ENCODE measurements around the gene MACROD2.

Gene MACROD2

GRCh38 chr20:14342918-14343317, 347.6 kb downstream of the MACROD2 start:
- DNase-seq = no peak

GRCh38 chr20:14343491-14344065, 348.3 kb downstream of the MACROD2 start:
- no peak for DNase-seq

DNA sequence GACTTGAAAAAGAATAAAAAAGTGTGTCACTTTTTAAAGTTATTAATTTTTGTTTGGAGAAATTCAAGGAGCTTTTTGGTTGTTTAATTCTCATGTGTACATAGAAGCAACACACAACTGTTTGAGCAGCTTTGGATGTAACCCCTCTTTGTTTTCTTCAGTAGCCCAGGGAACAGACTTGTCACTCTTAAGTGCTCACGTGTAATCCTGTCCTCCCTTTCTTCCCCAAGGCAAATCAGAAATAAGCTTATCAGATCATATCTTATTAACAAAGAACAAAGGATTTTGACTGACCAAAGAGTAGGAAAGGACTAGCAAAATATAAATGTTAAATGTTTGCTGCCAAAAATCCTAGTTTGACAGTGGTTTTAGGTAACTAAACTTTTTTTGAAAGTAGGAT, 349.4 kb downstream of the MACROD2 start:
- no peak for DNase-seq

- DNase-seq = no peak
Observed at GRCh38 chr20:14355791-14356190, 360.5 kb downstream of the MACROD2 start.

GRCh38 chr20:14360416-14360815, 365.1 kb downstream of the MACROD2 start:
- no peak for DNase-seq

DNA sequence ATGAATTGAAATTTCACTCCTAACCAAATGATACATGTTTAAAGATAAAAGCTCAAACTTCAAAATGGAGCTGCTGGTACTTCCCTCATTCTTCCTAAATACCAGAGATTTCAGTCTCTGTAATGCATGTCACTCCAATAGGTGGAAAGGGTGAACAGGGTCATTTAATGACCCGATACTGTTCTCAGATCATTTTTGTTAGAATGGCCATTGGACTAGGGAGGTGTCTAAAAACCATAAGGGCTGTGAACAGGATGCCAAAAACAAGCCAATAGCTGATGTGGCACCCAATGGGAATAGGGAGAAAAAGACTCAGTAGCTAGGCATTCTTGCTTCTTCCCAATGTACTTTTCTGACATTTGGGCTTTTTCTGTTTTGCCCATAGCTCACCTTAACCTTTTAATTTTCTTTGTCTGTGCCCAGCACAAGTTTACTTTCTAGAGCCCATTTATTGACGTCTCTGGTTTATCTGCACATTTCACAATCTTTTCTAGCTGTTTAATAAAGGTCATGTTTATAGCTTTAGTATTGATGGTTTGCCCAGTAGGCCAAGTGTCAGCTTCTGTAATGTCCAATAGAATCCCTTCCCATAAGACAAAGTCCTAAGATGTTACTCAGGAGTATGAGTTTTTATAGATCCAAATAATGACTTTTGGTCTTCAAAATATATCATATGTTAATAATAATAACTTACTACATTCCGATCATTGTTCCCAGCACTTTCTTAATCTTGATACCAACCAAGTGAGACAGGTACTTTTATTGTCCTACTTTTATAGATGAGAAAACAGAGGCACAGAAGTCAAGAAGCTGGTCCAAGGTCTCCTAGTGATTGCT, 366.4 kb downstream of the MACROD2 start:
- no peak for DNase-seq

- no peak for DNase-seq
Observed at GRCh38 chr20:14374196-14374595, 378.9 kb downstream of the MACROD2 start.

GRCh38 chr20:14375416-14375985, 380.2 kb downstream of the MACROD2 start:
- no peak for DNase-seq

DNA sequence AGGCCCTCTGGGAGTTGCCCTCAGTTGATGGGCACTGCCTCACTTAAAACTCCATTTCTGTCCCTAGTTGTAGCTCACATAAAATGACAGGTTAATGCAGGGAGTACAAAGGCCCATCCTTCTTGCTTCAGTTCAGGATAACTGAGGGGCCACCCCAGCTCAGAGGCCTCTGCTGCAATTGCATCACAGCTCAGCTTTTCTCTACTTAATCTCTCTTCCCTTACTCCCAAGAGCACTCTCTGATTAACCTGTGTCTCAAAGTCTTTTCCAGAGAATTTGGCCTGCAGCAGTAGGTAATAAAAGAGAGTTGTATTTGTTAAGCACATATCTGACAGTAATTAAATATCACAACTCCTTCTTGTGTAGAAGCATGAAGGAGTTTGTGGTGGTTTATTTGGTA, 383.0 kb downstream of the MACROD2 start:
- DNase-seq = no peak

DNA sequence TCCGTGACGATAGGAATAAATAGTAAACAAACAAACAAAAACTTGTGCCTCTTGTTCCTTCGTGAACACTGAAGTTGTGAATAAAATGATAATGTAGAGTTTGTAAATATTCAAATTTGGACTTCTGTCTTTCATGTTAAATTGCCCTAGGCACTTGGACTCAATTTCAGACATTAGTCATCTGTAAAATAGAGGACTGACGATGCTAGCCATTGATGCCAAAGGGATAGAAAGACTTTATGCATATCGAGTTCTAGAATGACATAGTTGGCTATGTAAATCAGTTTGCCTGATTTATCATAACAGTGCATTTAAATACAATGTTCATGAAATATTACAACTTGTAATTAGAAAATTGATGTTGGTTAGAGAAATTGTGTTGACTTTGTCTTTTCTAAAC, 388.0 kb downstream of the MACROD2 start:
- DNase-seq = no peak

GRCh38 chr20:14384416-14385175, 389.3 kb downstream of the MACROD2 start:
- DNase-seq = no peak

DNA sequence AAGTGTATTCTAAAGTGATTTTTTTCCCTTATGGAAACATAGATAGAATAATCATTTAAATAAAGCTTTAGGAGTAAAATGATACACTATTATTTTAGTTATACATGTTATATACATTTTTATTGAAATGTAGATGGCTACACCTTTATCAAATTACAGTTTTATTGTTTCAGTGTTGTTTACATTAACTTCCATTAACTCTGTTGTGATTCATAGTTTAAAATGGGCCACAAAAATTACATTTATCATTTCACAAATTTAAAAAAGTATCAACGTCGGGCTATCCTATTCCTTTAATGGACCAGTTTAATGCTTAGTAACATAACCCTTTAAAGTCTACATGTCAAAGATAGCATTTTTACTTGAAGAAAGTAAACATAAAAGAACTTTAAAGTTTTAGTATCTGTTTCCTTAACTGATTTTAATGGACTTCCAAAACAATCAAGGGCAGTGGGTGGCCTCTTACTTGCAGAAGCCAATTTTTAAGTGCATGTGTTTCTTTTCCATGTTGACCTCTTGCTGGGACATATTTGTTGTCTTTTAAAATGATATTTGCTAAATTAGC, 389.9 kb downstream of the MACROD2 start:
- DNase-seq = no peak

DNA sequence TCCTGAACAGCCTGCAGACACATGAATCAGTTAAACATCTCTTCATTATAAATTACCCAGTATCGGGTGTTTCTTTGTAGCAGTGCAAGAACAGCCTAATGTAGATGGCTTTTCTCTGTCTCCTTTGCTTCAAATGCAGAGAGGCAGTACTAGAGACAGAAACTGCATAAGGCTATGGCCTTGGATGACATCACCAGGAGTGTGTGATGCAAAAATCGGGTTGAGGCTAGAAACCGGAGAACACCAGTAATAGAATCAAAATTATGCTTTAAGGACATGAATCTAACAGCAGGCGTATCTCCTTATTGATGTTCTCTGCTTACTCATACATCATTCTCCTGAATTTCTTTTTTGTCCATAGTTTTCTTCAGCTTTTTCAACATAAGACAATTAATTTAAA, 391.4 kb downstream of the MACROD2 start:
- DNase-seq = no peak

DNA sequence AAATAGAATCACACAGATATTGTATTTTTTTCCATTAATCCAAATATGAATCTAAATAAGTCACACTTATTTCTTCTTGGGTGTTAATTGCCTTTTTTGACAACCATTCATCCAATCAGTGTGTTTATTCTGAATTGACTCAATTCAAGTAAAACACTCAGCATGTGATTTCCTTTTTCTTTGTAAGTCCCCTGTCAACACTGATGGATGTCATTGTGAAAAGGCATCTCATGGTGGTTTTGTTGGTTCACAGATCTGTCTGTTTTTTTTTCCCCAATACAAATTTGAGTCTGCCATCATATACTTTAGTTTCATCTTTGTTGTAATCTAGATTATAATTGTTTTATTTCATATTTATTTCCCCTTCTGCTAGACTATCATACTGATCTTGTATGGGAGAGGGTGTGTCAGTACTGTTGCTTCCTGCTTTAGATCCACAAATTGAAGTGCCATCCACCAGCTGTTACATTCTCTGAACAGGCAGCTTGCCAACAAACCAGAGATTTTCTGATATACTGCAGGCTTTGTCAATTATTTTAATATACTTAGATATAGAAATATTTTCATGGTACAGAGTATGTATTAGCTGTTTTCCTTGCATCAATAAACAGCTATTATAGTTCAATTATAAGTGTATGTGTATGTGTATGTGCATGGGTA, 406.3 kb downstream of the MACROD2 start:
- DNase-seq = no peak

- DNase-seq = no peak
Observed at GRCh38 chr20:14404515-14404914, 409.2 kb downstream of the MACROD2 start.

GRCh38 chr20:14406495-14406894, 411.2 kb downstream of the MACROD2 start:
- DNase-seq = no peak

GRCh38 chr20:14407336-14407735, 412.0 kb downstream of the MACROD2 start:
- DNase-seq = no peak

DNA sequence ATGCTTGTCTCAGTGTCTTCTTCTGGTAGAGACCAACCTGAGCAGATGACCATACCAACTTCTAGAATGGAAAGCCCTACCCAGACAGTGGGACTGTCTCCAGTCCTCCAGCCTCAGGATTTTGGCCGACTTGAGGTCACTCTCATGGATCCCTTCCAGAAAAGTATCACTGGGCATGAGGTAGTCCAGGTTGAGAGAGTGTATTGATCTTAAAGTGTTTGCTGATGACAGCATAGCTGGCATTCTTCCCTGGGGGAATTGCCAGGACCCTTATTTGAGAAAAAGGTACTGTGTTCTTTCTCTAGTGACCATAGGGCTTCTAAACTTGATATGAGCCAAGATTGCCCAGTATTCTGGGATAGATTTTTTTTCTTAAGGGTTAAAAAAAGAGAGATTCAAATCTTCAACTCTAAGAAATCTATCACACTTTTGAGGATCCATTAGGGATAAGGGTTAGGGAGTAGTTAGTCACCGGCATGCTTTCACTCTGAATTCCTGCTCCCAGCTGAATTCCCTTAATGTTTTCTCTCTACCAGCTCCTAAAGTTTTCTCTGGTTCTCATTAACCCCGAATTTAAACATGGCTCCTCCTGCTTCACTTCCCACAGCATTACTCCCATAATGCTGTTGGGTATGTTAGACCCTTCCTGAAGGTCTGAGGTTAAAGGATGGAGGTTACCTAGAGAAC, 415.7 kb downstream of the MACROD2 start:
- no peak for DNase-seq

DNA sequence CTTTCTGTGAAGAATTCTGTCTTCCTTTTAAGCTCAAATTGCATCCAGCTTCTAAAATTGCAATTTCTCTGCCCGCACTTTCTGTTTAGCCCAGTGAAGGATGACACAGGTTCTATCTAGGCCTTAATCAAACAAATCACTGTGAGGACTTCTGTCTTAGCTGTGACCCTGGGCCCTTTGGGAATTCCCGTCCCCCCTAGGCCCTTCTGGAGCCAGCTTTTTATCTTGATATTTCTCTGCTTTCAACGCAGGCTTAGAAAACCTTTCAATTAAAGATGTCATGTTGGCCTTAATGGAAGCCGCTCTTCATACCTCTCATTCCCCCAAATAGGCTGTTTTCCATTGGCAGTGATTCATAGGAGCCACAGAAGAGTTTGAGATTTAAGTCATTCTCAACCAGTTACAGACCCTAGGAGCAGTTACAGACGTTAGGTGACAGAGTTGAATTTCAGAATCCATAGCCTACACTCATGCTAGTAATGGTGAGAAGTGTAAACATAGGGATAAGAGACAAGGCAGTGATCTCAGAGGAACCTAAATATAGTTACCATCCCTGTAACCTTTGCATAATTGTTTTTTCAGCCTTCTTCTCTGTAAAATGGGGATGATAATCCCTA, 416.9 kb downstream of the MACROD2 start:
- DNase-seq = no peak

- DNase-seq = no peak
Observed at GRCh38 chr20:14413835-14414234, 418.5 kb downstream of the MACROD2 start.

- no peak for DNase-seq
Observed at GRCh38 chr20:14414560-14414959, 419.2 kb downstream of the MACROD2 start.

DNA sequence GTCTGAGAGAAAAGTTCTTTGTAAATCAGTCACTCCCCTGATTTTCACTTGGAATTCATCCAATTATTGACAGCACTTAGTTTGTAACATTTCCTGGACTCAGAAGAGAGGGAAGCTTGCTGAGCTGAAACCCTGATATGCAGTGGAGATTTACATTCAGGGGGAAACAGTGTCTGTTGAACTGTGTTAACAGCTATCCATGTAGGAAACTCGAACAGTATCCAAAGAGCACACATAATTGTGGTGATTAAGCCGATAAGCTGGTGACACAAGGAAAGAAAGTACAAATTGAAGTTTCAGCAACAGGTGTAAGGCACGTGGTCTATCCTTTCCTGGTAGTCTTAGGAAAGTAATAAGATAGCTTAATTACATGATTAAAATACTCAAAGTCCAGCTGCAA, 420.2 kb downstream of the MACROD2 start:
- no peak for DNase-seq
